HEK293 (cell line): ENCODE data around the gene KIAA1328.

ENCODE experiments used
- CTCF ChIP-seq: fragments of 450-650 bp; formaldehyde crosslinking; IDR thresholded peaks from 2 replicates; pipeline ENCODE4 v1.5.1; 2016; ENCODE audit warnings: missing biosample characterization, missing genetic modification characterization
- SP2 ChIP-seq: fragments of 450-650 bp; formaldehyde crosslinking; IDR thresholded peaks from 2 replicates; pipeline ENCODE4 v1.5.1; 2016; ENCODE audit warnings: missing biosample characterization, missing genetic modification characterization

- no peak for TF ChIP-seq SP2 (tag by site-specific recombination)
- TF ChIP-seq CTCF (tag by site-specific recombination) = no peak
These were observed 42.2 kb upstream of the KIAA1328 start for GRCh38 chr18:36786686-36787085.
